GM18861 (cell line): ENCODE data around the gene ARAP1.
"Not testable (repeated sequence)": the region's sequence is repeated elsewhere in the genome, so short reads cannot be mapped to it uniquely, and the experiment has no call there.

Source experiments
- ATAC-seq: cut with Tn5 transposase; IDR thresholded peaks from one replicate; pipeline ENCODE4 v1.9.1; 2021; ENCODE audit not compliant: unreplicated experiment

The ARAP1 gene

DNA sequence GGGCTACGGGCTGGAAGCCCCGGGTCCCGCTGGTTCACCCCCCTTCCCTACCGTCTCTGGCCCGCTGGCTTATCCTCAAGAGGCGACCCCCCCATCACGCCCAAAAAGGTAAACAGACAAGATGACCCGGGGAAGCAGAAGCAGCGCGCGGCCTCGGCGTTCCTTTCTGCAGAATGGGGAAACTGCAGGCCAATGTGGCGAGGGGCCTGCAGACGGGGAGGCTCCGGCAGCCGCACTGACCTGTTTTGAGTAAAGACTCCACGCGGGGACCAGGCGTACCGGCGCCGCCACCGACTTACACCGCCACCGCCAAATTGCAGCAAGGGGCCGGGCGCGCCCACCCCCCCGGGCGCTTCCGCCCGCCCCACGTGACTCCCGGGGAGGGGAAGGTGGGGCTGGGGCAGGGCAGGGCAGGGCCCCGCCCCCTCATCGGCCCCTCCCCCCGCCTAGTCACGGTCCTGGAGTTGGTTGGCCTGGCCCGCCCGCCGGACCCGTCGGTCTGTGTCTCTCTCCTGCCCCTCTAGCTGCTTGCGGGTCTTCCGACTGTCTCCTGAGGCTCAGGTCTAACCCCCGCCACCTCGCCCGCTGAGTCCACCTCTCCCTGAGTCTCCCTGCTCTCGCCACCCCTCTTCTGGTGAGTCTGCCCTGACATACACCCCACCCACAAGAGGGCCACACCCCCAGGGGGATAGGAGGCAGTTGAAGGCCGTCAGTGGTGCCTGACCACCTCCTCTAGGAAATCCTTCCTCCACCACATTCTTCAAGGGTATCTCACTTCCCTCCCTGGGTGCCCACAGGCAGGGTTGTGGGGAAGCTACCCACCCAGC lies at the start of gene ARAP1:
ARAP1 (minus strand) TSS at position 321 of the 827 bp plus-strand sequence. CDS start 25,280 bp downstream, outside the sequence.
- no peak for ATAC-seq

DNA sequence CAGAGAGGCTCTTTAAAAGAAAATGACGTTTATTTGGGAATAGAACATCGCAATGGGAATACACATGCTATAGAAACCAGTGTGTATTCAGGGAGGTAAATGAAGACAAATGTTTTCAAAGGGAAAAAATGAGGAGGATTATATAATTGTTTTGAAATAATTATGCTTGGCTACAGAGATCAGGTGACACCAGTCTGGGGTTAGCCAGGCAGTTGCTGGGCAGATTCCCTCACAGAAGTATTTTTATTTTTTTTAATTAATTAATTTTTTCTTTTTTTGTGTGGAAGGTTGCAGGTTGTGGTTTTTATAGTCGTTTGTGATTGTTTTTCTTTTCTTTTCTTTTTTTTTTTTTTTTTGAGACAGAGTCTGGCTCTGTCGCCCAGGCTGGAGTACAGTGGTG lies 47.2 kb upstream of the ARAP1 start:
- no peak for ATAC-seq

DNA sequence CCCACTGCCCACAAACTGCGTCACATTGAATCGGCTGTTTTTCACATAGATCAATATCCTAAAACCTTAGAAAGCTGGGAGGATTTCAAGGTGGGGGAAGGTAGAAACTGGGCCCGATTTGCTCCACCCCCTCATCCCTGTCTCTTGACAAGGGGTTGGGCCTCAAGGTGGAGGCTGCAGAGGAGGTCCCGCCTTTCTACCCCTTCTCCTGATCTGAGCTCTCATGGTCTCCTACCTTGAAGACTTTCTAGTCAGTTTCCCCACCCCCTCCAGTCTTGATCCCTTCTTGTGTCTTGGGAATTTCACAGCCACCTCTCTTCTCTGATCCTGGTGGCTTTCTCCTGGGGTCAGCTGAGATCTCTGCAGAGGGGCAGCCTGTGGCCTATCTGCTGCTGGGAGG lies 46.2 kb upstream of the ARAP1 start:
- ATAC-seq, result no peak

DNA sequence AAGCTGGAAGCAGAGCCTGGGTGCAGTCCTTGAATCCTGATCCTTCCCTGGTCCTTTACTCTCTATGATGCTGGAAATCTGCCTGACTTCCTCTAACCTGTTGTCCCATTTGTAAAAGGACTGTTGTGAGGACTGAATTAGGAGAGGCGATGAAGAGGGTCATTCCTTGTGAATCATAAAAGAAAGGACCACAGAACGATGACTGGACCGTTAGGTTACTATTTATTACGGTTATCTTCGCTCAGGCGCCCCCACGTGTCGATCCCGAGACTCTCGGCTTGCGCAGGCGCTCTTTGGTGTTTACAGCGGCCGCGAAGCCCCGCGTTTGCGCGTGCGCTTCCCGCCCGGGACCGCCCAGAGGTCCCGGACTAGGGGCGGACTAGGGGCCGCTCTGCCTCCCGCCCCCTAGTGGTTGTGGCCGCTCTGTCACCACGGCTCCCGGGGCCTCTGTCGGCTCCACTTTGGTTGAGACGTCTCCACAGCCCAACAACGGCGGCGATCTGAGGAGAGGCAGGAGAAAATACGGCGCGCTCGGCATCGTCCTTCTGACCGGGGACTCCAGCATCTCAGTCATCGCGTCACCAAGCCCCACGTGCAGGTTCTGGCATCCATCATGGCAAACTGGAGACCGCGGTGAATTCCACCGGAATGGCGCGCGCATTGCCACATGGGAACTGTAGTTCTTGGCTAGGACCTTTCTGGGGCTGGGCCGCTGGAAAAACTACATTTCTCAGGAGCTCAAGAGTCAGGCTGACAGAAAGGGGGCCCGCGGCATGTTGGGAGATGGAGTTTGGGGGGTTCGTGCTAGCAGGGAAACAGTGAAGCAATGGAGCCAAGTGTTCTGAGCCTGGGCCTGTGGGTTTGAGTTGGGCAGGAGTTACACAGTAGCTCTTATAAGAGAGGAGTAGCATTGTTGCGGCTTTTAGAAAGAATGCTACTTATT lies 41.5 kb upstream of the ARAP1 start, which contains the start of gene STARD10:
STARD10 (minus strand) TSS at position 623 of the 943 bp plus-strand sequence. CDS start 12,866 bp downstream, outside the sequence.
- ATAC-seq, result peak; percentile 65

DNA sequence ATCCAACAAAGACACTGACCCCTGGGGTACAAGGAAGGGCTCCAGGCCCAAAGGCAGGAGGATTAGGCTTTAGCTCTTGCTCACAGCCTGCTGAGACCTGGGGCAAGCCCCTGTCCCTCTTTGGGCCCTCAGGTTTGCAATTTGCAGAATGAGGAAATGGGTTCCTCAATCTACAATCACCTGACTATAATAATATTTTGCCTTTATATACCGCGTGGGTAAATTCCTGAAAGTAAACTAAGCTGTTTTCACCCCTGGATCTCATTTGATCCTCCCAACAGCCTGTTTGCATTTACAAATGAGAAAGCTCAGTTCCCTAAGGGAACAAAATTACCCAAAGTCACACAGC lies 40.8 kb upstream of the ARAP1 start:
- ATAC-seq, result no peak

DNA sequence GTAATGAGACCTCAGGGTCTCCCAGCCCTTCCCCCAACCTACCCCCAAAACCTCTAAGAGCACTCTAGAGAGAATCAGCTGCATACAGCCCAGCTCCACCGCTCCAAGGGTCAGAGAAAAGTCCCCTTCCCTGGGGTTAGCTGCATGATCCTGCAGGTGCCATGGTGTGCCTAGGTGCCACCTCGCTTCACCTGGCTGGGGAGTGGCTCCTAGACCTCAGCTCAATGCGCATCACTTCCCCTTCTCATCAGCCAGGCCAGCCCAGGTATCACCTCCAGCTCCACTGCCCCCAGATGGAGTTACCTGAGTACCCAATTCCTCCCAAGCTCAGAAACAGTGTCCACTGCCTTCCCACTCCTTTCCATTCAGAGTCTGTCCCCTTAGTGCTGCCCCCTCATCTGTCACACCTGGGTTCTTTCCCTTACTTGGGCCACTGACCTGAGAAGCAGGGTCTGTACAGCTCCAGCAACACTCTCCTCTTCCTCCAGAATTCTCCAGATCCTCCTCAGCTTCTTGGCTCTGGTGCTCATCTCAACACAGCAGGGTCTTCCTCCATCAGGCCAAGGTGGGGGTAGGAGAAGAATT lies 40.3 kb upstream of the ARAP1 start:
- ATAC-seq, result no peak

DNA sequence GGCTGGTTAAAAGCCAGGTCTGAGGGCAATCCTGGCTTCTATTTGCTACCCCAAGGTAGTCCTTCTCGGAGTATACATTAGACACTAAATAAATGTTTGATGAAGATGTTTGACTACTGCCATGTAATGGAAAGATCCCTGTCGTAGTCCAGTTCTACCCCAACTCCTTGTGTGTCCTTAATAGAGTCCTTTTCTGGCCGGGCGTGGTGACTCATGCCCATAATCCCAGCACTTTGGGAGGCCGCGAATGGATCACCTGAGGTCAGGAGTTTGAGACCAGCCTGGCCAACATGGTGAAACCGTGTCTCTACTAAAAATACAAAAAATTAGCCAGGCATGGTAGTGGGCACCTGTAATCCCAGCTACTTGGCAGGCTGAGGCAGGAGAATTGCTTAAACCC lies 39.0 kb upstream of the ARAP1 start:
- ATAC-seq, result not testable (repeated sequence)

DNA sequence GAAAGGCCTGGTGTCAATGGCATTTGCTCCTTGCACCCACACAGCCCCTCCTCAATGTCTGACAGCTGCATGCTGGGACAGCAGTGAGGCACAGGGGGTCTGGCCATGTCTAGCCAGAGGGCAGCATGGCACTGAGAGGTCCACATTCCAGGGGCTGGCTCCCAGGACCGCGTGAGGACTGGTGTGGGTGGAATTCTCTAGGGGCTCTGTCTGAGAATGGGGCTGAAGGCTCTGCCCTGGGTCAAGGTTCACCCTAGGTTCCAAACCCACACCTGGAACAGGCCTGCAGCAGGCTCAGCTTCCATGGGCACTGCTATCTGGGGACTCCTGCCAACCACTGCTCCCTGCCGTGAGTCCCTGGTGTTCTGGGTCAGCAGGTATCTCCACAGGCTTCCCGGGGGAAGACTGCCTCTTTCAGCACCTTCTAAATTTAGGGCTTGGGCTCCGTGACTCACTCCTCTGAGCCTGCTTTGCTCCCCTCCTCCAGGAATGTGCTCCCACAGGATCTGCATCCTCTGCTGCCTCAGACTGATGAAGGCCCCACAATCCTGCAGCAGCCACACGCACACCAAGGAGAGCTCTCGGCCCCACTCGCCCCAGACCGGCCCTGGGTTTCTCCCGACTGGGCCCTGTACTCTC lies 37.4 kb upstream of the ARAP1 start:
- no peak for ATAC-seq

DNA sequence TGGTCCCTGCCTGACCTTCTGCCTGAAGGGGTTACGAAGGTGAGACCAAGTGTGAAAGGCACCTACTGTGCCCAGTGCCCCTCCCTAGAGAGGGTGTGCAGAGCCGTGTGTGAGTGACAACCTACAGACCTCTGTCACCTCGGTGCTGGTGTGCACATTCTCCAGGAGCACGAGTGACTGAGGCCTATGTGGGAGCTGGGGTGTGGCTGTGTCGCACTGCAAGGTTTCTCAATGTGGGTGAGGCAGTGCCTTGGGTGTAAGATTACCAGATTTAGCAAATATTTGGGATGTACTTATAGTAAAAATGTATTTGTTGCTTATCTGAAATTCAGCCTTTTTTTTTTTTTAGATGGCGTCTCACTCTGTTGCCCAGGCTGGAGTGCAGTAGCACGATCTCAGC lies 36.0 kb upstream of the ARAP1 start:
- ATAC-seq, result no peak

DNA sequence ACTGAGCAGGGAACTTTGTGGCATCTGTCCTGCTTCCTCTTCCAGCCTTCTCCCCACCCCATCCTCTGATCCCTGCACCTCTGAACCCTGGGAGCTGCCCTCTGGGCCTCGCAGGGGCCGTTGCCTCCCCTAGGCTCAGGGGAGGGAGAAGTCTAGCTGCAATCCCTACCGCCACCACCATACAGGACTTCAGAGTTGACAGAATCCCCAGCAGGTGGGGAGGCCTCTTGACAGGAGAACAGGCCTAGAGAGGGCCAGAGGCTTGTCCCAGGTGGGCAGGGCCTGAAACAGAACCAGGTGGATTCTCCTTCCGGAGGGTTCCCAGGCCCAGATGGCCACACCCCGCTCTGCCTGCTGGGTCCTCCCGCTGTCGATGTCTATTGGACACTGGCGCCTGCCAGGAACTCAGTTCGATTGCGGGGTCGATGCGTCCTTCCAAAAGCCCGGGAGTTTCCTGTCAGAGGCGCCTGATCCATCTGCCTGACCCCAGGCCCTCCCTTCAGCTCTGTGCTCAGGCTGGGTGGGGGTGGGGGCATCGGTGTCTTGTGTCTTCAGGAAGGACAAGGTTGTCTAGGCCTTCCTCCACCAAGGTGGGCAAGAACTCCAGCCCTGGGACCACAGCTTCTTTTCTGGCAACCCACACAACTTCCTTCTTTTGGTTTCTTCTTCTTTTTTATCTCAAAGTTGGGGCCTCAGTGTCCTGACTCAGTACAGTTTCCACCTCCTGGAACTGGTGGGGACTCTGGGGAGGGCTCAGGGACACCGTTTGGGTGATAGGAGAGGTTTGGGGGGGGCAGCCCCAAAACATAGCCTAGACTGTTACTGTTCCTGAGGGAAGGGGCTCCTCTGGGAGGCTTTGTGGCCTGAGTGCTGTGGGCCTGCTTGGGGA lies 35.3 kb upstream of the ARAP1 start:
- peak; percentile 50 for ATAC-seq

DNA sequence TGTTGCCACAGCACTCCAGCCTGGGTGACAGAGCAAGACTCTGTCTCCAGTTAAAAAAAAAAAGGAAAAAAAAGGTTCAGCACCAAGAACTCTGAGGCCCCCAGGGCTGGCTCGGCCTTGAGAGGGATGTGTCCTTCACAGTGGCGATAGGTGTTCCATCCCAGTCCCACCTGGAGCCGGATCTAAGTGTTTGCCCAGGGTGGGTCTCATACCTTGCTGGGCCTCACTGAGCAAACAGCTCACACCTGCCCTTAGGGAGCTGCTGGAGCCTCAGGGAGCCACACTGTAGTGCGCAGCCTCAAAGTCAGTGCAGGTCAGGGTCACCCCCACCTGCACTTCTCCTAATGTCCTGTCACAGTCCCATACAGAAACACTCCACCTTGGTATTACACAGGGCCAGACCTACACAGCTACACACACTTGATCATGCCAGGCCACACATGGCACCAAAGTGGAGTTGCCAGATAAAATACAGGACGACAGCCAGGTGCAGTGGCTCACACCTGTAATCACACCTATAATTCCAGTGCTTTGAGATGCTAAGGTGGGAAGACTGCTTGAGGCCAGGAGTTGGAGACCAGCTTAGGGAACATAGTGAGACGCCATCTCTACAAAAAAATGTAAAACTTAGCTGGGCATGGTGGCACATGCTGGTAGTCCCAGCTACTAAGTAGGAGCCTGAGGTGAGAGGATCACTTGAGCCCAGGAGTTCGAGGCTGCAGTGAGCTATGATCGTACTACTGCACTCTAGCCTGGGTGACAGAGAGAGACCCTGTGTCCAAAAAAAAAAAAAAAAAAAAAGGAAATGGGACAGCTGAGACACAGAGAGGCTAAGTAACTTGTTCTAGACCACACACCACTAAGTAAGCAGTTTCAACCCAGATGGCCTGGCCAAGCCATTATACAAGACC lies 34.4 kb upstream of the ARAP1 start:
- no peak for ATAC-seq

DNA sequence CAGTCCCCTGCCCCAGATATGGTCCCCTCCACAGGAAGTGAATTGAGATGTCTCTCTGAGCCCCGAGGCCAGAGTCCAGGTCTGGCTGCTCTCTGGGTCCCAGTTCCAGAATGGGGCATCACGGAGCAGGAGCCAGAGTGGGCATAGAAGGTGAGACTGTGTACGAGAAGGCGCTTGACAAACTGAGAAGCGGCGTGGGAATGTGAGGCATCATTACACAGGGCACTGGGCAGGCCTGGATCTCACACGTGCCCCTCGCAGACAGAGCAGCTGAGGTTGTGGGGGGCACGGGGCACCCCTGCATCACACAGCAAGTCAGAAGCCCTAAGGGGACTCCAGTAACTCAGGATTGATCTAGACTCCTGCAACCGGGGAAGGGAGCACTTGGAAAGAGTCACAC lies 32.5 kb upstream of the ARAP1 start:
- no peak for ATAC-seq

DNA sequence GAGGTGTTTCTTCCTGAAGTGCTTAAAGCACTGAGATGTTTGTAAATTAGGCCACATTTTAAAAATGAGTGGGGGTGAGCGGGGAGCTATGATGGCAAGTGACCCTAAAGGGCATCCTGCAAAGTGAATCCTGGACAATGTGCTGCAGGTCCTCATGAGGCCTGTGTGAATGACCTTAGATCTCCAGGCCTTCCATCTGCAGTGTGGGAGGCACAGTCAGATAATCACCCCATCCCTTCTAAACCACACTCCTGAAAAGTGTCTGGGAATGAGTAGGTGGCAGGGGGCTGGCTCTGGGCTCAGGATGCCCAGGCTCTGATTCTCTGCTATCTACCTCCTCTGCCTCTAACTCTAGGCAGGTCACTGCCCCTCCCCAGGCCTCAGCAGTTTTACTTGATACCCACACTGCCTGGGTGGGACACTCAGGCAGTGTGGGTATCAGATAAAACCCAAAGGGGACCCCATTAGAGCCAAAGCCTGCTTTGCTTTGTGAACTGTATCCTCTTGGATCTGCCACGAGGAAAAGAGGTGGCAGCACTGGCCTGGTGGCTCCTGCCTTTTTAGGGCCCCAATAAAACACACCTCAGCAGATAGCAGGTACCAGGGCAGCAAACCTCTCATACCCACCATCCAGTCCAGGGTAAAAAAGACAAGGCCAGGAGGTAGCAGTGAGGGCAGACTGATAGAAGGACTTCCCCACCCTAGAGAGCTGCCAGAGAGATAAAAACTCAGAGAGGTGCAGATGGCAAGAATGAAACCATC lies 31.1 kb upstream of the ARAP1 start:
- ATAC-seq, result no peak

DNA sequence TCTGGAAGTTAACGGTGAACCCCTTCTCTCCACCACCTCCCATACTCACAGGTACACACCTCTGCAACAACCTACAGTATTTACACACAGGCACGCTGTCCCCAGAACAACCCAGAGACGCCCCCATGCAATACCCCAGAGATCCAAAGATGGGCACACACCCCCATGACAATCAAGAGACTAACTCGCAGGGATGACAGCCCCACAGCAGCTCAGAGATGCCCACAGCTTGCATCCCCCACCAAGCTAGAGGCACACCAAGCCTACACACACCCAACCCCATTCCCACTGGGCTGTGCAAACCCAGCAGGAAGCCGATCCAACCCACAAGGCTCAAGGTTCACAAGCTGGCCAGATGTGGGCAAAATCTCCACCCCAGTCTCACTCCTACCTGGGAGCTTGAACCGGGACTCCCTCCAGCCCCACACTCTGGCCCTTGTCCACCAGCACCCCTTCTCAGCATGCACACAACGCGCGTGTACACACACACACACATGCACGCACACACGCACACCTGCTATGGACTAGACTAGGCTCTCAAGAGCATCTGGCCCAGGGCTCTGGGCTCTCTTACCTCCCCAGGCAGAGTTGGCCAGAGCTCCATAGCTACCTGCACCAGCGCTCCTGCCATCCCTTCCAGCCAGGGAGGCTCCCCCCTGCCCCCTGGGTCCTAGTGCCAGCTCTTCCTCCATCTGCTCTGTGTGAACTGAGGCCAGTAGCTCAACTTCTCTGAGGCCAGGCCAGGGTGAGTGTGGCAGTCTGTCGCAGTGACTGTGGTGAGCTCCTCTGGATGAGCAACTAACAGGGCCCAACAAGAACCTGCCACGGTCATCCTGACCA lies 30.1 kb upstream of the ARAP1 start:
- no peak for ATAC-seq

DNA sequence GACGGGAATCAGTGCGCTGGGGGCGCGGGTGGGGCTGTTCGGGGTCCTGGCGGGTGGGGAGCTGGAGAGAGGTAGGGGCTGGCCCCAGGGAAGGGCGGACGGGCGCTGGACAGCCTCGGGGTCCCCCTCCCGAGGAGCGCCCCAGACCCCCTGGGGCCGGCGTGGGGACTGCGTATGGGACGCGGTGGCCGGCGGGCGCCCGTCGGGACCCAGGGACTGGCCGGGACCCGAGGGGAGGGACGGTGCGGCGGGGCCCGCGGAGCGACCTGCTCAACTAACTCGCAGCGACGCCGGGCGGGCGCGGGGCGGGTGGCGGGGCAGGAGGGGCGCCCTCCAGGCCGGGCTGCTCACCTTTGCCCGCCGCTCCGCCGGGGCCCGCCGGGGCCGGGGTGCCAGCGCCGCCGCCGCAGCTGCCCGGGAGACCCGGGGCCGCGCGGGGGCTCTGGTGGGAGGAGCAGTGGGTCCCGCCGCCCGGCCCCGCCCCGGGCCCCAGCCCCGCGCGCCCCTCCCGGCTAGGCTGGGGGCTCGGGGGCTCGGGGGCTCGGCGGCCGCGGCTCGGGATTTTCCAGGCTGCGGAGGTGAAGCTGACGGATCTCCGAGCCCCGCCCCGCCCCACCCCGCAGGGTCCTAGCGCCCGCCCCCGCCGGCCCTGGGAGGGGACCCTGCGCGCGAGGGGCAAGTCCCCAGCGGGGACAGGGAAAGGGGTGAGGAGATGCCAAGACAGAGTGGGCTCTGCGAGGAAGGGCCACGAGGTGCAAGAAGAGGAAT lies 29.3 kb upstream of the ARAP1 start:
- ATAC-seq, result no peak

DNA sequence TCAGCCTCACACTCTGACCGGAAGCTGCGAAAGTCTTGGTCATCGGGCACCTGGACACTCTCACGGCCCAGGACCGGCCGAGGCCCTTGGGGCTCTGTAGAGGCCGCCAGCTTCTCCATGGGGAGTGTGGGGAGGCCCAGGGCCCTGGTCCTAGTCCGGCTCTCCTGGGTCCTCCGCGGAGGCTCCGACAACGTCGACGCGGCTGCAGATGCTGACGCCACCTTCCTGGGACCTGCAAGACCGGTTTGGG lies 28.8 kb upstream of the ARAP1 start:
- ATAC-seq, result no peak
